ENCODE measurements around the gene KIF13A. TPM values are rescaled to one million over a fixed set of nuclear protein-coding genes. Genes with fewer than 3 reads are reported as not detected.

Gene KIF13A
- total and polyA plus RNA-seq, 9 of the 15 experiments (the other 6 are each of a cell fraction or from before 2014, with no cell fraction given), result 3.6 to 44.3 (median 29.7) TPM

DNA sequence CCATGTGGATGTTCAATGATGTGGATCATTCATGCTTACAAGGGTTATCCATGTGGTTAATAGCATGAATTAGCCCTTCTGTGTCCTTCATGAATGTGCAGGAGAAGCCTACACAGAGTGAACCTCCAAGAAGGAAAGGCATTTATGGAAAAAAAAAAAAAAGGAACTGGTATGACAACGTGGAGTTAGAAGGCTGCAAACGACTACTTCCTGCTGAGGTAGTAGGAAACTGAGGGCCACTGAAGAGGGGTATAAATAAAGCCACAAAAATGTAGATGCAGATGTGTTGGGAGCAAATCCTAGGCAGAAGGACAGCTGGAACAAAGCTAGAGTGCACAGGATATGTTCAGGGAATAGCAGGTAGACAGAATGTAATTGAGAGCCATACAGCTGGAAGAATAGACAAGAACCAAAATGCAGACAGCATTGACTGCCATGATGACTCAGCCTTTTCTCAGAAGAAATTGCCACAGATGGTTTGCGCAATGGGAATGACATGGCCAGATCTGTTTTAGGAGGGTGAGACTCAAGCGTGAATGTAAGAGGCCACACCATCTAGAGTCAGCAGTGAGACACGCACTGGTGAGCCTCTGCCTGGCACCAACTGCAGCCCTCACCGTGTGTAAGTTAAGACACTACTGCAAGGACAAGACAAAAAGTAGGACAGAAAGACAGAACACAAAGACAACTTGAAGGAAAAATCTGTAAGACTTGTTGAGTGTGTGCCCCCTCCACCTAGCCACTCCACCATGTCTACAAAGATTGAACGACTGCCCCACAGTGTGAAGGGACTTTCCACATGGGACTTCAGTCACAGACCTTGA lies 79.8 kb downstream of the KIF13A start (continued):
- TF ChIP-seq EHMT2 (IDR thresholded peaks at IDR 0.05) (peak; percentile 96), CHD1 (IDR thresholded peaks at IDR 0.05; ENCODE audit: low read length) (peak; percentile 50), ESRRB (CRISPR knock-in tag; IDR thresholded peaks at IDR 0.05; ENCODE audit: borderline replicate concordance) (no peak), RBM22 (IDR thresholded peaks at IDR 0.05; ENCODE audit: low read depth, low read length, poor library complexity, severe bottlenecking) (no peak), IRF2 (CRISPR knock-in tag; IDR thresholded peaks at IDR 0.05) (no peak), SAP30 (IDR thresholded peaks at IDR 0.05; ENCODE audit: borderline replicate concordance, insufficient read depth, low read depth, low read length, poor library complexity, severe bottlenecking) (peak; percentile 66), GTF2A2 (tag; IDR thresholded peaks at IDR 0.05) (peak; percentile 34; the same call in 1 of the 2 replicates), ARID2 (IDR thresholded peaks at IDR 0.05) (no peak; the same call in 1 of the 2 replicates), RBM25 (IDR thresholded peaks at IDR 0.05; ENCODE audit: low read depth, low read length, severe bottlenecking) (no peak), TCF3 (CRISPR knock-in tag; IDR thresholded peaks at IDR 0.05) (peak; percentile 81), KDM1A (IDR thresholded peaks at IDR 0.05) (peak in 1 of 2 experiments; percentile 70; a peak in 3 of 4 replicates), HLTF (IDR thresholded peaks at IDR 0.05) (peak; percentile 96), ZNF584 (CRISPR knock-in tag; IDR thresholded peaks at IDR 0.05; ENCODE audit: low read depth) (peak; percentile 96), SMC3 (conservative IDR thresholded peaks at IDR 0.05; ENCODE audit: insufficient read depth, low read depth, low read length) (no peak), MECOM (CRISPR knock-in tag; IDR thresholded peaks at IDR 0.05) (peak; percentile 52; the same call in 1 of the 2 replicates), ZNF444 (CRISPR knock-in tag; IDR thresholded peaks at IDR 0.05) (no peak)
- TF ChIP-seq, protein P1, sequence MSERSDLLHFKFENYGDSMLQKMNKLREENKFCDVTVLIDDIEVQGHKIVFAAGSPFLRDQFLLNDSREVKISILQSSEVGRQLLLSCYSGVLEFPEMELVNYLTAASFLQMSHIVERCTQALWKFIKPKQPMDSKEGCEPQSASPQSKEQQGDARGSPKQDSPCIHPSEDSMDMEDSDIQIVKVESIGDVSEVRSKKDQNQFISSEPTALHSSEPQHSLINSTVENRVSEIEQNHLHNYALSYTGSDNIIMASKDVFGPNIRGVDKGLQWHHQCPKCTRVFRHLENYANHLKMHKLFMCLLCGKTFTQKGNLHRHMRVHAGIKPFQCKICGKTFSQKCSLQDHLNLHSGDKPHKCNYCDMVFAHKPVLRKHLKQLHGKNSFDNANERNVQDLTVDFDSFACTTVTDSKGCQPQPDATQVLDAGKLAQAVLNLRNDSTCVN (CRISPR knock-in tag; IDR thresholded peaks at IDR 0.05), result 0 out of 2 replicates have a peak, but pooled peaks have one; percentile 84
- TF ChIP-seq, protein P2, sequence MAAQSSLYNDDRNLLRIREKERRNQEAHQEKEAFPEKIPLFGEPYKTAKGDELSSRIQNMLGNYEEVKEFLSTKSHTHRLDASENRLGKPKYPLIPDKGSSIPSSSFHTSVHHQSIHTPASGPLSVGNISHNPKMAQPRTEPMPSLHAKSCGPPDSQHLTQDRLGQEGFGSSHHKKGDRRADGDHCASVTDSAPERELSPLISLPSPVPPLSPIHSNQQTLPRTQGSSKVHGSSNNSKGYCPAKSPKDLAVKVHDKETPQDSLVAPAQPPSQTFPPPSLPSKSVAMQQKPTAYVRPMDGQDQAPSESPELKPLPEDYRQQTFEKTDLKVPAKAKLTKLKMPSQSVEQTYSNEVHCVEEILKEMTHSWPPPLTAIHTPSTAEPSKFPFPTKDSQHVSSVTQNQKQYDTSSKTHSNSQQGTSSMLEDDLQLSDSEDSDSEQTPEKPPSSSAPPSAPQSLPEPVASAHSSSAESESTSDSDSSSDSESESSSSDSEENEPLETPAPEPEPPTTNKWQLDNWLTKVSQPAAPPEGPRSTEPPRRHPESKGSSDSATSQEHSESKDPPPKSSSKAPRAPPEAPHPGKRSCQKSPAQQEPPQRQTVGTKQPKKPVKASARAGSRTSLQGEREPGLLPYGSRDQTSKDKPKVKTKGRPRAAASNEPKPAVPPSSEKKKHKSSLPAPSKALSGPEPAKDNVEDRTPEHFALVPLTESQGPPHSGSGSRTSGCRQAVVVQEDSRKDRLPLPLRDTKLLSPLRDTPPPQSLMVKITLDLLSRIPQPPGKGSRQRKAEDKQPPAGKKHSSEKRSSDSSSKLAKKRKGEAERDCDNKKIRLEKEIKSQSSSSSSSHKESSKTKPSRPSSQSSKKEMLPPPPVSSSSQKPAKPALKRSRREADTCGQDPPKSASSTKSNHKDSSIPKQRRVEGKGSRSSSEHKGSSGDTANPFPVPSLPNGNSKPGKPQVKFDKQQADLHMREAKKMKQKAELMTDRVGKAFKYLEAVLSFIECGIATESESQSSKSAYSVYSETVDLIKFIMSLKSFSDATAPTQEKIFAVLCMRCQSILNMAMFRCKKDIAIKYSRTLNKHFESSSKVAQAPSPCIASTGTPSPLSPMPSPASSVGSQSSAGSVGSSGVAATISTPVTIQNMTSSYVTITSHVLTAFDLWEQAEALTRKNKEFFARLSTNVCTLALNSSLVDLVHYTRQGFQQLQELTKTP (IDR thresholded peaks at IDR 0.05; ENCODE audit: low read depth in 1 of 2, partially characterized antibody in 2 of 2), result peak; percentile 83 to 91
- TF ChIP-seq, protein P3, sequence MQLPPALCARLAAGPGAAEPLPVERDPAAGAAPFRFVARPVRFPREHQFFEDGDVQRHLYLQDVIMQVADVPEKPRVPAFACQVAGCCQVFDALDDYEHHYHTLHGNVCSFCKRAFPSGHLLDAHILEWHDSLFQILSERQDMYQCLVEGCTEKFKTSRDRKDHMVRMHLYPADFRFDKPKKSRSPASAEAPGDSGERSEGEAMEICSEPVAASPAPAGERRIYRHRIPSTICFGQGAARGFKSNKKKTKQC (CRISPR knock-in tag; IDR thresholded peaks at IDR 0.05), result no peak
- TF ChIP-seq, protein P4, sequence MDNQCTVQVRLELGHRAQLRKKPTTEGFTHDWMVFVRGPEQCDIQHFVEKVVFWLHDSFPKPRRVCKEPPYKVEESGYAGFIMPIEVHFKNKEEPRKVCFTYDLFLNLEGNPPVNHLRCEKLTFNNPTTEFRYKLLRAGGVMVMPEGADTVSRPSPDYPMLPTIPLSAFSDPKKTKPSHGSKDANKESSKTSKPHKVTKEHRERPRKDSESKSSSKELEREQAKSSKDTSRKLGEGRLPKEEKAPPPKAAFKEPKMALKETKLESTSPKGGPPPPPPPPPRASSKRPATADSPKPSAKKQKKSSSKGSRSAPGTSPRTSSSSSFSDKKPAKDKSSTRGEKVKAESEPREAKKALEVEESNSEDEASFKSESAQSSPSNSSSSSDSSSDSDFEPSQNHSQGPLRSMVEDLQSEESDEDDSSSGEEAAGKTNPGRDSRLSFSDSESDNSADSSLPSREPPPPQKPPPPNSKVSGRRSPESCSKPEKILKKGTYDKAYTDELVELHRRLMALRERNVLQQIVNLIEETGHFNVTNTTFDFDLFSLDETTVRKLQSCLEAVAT (IDR thresholded peaks at IDR 0.05), result peak; percentile 81 to 89; a peak in 3 of 4 replicates
